GM18502 (cell line): ENCODE results near the gene PAX2.

Experiments
- ATAC-seq: cut with Tn5 transposase; IDR thresholded peaks from one replicate; pipeline ENCODE4 v1.9.1; 2021; ENCODE audit warnings: mild to moderate bottlenecking; ENCODE audit not compliant: unreplicated experiment, poor library complexity

PAX2 gene

DNA sequence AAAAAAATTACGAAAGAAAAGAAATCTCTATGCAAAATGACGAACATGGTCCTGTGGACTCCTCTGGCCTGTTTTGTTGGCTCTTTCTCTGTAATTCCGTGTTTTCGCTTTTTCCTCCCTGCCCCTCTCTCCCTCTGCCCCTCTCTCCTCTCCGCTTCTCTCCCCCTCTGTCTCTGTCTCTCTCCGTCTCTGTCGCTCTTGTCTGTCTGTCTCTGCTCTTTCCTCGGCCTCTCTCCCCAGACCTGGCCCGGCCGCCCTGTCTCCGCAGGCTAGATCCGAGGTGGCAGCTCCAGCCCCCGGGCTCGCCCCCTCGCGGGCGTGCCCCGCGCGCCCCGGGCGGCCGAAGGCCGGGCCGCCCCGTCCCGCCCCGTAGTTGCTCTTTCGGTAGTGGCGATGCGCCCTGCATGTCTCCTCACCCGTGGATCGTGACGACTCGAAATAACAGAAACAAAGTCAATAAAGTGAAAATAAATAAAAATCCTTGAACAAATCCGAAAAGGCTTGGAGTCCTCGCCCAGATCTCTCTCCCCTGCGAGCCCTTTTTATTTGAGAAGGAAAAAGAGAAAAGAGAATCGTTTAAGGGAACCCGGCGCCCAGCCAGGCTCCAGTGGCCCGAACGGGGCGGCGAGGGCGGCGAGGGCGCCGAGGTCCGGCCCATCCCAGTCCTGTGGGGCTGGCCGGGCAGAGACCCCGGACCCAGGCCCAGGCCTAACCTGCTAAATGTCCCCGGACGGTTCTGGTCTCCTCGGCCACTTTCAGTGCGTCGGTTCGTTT lies 83.9 kb downstream of the PAX2 start:
- ATAC-seq = no peak

- ATAC-seq = no peak
Observed at GRCh38 chr10:100829933-100830727, 84.7 kb downstream of the PAX2 start.

- no peak for ATAC-seq
Observed at GRCh38 chr10:100830728-100831111, 85.3 kb downstream of the PAX2 start.

GRCh38 chr10:100831742-100832141 lies 86.4 kb downstream of the PAX2 start:
- no peak for ATAC-seq

GRCh38 chr10:100835810-100836209 lies 90.4 kb downstream of the PAX2 start:
- no peak for ATAC-seq

- no peak for ATAC-seq
Observed at GRCh38 chr10:100836891-100837290, 91.5 kb downstream of the PAX2 start.

DNA sequence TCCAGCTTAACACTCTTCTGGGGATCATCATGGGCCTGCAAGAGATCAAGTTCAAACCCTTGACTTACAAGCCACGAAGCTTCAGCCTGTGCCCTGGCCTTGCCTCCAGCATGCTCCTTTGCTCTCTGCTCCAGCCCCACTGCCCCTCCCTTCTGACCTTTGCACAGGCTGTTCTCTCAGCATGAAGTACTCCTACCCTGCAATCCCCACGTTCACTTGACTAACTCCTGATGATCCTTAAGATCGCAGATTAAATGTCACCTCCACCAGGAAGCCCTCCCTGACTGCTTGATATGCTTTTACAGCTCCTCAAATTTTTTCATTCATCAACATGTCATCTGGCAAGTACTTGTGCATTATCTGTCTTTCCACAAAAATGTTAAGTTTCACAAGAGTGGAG lies 91.9 kb downstream of the PAX2 start:
- ATAC-seq = no peak

DNA sequence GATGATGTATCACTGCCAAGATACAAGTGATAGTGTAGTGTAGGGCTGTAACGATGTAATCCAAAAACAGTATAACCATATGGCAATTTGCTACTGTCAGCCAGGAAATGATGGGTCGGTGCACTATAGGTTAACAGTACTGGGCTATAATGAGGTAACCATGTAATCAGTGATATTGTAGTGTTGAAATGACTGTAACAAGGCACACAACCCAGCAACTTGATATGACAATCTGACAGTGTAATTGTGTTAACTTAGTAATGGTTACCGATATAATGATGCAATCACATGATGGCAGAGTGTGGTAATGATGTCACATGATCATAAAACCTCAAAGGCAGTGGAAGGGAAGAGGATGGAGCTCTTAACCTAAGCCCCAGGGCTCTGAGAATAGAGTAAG lies 93.6 kb downstream of the PAX2 start:
- no peak for ATAC-seq

DNA sequence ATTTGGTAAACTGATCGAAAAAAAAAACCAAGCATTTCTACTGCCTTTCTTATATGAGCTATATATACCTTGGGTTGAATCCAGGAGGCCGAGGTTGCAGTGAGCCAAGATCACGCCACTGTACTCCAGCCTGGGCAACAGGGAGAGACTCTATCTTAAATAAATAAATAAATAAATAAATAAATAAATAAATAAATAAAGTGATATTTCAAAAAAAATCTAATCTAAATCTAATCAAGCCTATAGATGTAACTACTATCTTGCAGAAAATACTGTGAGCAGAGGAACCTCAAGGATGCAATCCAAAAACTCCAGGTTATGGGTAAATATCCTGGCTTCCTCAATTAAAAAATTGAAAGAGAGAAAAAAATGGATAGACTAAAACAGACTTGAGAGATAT lies 96.1 kb downstream of the PAX2 start:
- no peak for ATAC-seq

DNA sequence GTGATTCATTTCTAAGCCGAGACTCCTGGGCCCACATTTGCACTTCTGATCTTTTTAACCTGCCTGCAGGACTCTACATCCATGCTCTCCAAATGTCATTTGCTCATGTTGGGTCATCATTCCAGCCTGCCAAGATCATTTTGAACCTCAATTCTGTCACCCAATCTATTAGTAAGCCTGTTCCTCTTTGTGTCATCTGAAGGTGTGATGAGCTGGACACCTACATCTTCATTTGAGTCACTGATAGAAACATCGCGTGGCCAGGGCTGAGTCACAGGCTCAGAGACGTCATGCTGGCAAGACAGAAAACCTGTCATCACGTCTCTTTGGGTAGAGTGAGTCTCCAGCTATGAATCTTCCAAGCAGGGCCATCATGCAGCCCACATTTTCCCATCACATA lies 102.1 kb downstream of the PAX2 start:
- no peak for ATAC-seq

DNA sequence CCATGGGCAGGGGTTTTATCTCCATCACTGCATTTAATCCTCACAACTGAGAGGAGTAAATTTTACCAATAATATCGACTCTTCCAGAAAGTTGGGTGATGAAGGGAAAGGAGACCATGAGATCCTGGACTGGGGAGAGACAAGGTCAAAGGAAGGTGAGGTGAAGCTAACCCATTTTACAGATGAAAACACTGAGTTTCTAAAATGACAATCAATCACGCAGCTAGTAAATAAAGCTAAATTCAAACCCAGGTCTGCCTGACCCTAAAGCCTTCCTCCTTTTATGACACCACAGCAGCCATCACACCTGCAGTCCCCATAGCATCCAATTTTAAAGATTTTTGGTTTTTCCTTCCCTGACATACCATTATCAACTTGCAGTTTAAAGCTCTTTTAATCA lies 103.4 kb downstream of the PAX2 start:
- no peak for ATAC-seq

DNA sequence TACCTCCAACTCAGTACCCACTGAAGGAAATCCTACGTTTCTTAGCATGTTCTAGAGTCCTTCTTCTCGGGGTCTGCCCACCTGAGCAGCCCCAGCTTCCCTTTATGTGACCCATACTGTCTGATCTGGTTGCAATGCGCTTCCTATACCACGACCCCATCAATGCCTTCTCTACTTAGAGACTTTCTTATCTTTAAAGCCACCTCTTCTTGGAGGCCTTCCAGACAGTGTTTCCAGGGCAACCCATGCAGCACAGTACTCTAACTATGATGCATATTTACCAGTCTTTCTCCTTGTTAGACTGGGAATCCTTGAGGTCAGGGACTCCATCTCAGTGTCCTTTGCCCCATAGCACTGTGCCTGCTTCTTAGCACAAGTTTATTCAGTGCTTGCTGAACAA lies 112.9 kb downstream of the PAX2 start:
- ATAC-seq = no peak

DNA sequence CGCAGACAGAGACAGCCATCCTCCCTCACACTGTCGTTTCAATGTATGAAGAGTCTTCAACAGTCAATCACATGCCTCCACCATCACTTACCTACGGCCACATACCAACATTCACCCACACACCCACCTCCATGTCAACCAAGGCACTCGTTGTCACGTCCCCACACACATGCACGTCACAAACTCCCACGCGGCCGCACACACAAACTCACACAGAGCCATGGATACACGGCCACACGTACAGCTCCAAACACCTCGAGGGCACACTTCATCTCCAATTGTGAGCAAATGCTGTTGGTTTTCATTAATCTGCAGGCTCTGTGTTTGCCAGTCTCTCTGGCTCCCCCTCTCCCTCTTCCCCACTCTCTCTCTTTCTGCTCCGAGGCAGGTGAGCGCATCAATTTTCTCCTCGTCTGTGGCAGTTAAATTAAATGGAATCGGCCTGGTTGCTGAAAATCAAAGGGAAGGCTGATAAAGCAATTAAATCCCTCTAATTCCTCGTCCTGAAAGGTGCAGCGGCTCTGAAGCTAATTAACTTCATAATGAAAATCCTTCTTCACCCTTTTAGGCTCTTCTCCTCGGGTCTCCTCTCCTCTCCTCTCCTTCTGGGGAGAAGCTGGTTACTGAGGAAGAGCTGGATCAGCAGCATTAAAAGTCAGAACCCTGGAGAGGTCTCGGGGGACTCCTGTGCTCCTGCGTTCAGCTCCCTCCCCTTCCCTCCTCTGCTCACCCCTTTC lies 113.5 kb downstream of the PAX2 start:
- no peak for ATAC-seq

DNA sequence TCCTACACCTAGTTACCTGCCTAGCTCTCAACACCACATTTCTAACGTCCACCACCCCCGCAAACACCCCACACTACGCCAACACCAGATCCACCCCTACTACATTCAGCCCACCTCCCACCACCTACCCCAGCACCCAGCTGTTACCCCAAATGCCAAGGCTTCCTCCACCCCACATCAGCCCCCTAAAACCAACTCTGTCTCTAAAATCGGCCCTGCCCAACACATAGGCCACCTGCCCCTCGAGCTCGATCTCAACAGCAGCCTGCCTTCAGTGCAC lies 114.0 kb downstream of the PAX2 start:
- no peak for ATAC-seq

DNA sequence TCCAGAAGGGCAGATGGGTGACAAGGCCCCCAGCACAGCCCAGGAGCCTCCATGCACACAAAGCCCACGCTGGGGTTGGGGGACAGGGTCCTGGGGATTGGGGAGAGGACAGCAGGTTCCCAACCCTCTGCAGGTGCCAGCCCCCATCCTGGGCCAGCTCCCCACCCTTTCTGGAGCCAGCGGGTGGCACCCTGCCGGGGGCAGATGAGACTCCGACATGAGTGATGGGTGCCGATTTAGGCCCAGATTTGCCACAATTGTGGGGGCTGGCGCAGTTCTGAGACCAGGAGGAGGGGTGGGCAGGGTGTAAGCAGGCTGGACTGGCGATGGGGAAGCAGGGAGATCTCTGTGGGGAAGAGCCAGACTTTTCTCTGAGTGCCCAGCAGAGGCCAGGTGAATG lies 118.1 kb downstream of the PAX2 start:
- ATAC-seq = no peak

DNA sequence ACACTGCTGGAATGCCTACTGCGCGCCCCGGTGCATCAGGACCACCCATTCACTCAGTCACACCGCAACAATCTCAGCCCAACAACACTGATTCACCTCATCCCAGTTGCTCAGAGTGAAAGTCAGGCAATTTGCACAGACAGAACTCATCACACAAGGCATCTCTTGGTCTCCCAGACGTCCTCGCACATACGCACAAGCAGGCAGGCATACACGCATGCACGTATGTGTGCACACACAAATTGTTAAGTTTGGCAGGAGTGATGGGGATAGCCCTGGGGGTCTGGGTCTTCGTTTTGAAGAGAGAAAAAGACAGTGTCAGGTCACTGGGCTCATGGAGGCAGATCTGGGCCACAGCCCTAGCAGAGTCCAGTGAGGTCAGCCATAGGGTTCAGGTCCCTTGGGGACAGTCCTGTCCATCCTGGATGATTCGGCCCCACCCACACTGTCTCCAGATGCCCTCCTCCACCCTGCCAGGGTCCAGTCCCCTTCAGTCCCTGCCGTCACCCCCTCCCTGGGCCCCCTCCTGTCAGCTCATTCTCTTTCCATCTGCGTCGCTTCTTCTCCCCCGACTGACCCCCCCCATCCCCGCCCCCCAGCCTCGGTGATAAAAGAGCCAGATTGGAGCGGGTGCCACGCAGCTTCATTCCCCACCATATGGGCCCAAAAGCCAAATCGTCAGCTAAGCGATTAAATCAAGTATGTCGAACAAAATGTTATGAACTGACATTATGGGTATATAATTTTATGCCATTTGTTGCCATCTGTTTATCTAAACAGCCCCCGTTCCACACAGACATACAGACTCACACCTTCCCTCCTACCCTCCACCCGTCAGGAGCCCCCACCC lies 118.9 kb downstream of the PAX2 start:
- ATAC-seq = no peak

DNA sequence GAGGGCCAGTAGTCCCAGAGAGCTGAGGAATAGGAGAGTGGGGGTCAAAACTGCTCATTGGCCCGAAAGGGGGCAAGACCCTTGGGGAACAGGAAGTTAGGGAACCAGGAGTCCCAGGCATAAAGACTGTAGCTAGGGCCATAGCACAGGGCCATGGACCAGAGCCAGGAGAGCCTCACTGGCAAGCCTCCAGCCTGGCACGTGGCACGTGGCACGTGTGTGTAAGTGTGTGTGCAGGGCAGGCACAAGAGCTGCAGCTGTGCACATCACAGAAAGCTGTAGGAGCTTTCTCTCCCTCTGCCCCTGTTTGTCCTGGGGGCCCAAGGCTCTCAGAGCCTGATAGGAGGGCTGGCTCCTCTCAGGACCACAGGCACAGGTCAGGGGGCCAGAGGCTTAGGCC lies 119.6 kb downstream of the PAX2 start:
- no peak for ATAC-seq

DNA sequence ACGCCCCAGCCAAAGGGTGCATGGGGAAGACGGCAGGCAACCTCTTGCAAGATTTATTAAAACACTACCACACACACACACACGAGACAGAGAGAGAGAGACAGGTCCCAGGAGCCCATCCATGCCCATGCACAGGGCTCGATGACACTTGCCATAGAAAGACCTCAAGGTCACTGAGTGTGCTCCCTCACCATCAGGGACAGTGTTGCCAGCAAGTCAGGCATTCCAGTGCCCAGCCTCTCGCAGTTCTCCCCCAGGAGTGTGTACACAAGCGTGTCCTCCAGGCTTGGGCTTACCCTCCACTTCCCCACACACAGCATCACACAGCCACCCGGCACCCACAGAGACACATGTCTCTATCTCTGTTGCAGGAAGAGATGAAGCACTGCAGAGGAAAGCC lies 120.6 kb downstream of the PAX2 start:
- no peak for ATAC-seq

DNA sequence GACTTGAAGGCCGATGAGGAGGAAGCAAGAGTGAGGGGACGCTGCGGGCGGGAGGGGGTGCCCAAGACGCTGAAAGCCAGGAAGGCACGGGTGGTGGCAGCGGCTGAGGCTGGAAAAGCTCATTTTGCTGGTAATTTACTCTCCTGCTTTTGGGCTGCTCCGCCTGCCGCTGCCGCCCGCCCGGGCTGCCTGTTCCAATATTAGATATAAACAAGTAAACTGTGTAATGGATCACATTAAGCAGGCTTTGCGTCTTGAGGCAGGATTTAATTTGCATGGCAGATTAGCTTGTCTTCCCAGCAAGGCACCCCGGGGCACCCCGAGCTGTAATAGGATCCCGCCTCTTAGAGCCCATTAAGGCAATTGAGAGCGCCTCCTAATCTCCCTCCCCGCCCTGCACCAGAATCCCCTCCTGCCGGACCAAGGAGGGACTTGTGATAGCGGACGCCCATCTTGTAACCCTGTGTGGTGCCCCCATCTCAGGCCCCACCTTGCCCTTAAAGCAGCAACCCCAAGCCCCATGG lies 121.3 kb downstream of the PAX2 start:
- ATAC-seq = no peak

DNA sequence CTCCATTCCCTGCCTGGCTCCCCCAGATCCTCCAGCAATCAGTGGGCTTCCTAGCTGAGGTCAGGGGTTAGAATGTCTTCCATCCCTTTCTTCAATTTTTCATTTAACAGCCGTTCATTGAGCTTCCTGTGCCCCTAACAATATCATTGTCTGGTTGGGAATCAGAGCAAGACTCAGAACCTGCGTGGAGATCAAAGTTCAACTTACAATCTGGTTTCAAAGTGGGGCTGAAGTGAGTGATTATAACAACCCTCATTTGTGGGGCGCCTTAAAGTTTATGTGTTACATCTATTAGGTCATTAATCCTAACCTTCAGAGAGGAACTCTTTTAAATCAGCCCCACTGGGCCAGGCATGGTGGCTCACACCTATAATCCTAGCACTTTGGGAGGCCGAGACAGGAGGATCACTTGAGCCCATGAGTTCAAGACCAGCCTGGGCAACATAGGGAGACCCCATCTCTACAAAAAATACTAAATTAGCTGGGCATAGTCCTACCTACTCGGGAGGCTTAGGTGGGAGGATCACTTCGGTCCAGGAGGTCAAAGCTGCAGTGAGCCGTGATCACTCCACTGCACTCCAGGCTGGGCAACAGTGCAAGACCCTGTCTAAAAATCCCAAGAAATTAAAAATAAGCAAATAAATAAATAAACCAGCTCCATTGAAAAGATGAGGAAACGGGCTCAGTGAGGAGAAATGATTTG lies 122.0 kb downstream of the PAX2 start:
- ATAC-seq = no peak
